ENCODE results near the gene SNCAIP. TPM values are rescaled to one million over a fixed set of nuclear protein-coding genes. Genes with fewer than 3 reads are reported as not detected.

SNCAIP gene
- total and polyA plus RNA-seq, 7 experiments from 2014 or later = 0.17 TPM; not detected in 6

DNA sequence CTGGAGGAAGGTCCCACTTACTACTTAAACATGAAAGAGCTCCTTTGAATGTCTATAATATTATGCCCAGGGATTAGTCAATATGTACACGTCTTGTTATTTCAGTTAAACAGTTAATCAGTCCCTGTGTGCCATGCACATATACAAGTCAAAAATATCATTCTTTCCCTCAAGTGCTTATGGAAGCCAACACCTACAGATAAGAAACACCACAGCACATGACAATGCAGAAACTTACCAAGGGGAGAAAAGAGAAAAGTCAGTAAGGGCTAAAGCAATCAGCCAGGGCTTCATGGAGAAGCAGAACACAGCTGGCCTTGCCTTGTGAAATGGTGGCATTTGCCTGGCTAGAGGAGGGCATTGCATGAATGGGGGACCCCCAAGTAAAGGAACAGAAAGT, 88.3 kb downstream of the SNCAIP start:
- no peaks in the 10 kb centered on the region for H3K4me1 ChIP-seq (ENCODE audit: control insufficient read depth in 2 of 2, insufficient read depth in 2 of 2, low read length in 2 of 2)
- H3K27me3 ChIP-seq (ENCODE audit: control insufficient read depth in 2 of 2, insufficient read depth in 2 of 2, low read length in 2 of 2) = no peaks in the 10 kb centered on the region
- no peaks in the 10 kb centered on the region for H3K36me3 ChIP-seq (ENCODE audit: control insufficient read depth in 2 of 3, insufficient read depth in 3 of 3, low read length in 3 of 3)
- H3K27ac ChIP-seq (ENCODE audit: low read depth, low read length) = no peak overlapping the region
- Mint-ChIP-seq H3K27ac (no peak overlapping the region), H3K36me3 (no peaks in the 10 kb centered on the region), H3K4me1 (no peaks in the 10 kb centered on the region), H3K27me3 (peaks cover 0 to 18% (median 4%) of the 10 kb centered on the region in 5 donors), H3K9me3 (peaks cover 0 to 7% (median 0%) of the 10 kb centered on the region in 11 donors), H3K4me3 (no peak overlapping the region)
- ChIA-PET POLR2A (no interaction called here), CTCF (no interaction called here)
- DNase-seq = no peak
- intact Hi-C loops (cut with micrococcal nuclease) = no loop called here
- no peak overlapping the region for H3K4me3 ChIP-seq (ENCODE audit: low read length)
- no peak for ATAC-seq
- H3K9me3 ChIP-seq (ENCODE audit: control insufficient read depth in 2 of 3, low read length in 3 of 3) = no peaks in the 10 kb centered on the region

DNA sequence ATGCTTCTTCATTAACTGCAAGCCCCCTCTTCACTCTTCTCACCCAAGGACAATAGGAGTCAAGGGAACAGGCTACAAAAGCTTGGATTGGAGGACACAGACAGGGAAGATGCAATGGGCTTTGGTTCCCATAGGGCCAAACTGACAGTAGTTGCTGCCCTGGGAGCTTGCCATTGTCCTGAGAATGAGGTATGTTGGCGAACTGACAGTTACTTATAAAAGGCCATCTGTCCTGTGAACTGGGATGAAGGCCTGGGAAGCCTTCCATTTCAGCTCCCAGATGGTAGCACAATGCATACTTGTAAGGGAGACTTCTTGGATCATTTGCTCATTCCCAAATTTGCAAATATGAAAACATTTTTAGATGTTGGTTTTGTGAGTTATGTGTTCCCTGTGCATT, 88.9 kb downstream of the SNCAIP start:
- ChIA-PET POLR2A (no interaction called here), CTCF (no interaction called here)
- no peaks in the 10 kb centered on the region for H3K9me3 ChIP-seq (ENCODE audit: control insufficient read depth in 2 of 3, low read length in 3 of 3)
- no peaks in the 10 kb centered on the region for H3K36me3 Mint-ChIP-seq
- DNase-seq (no peak), ATAC-seq (no peak)
- peaks cover 0 to 18% (median 3%) of the 10 kb centered on the region in 5 donors for H3K27me3 Mint-ChIP-seq
- intact Hi-C loops (cut with micrococcal nuclease) = no loop called here
- H3K27me3 ChIP-seq (ENCODE audit: control insufficient read depth in 2 of 2, insufficient read depth in 2 of 2, low read length in 2 of 2) = no peaks in the 10 kb centered on the region
- H3K4me1 Mint-ChIP-seq = no peaks in the 10 kb centered on the region
- no peak overlapping the region for H3K27ac ChIP-seq (ENCODE audit: low read depth, low read length)
- no peak overlapping the region for H3K27ac Mint-ChIP-seq
- no peak overlapping the region for H3K4me3 Mint-ChIP-seq
- no peaks in the 10 kb centered on the region for H3K36me3 ChIP-seq (ENCODE audit: control insufficient read depth in 2 of 3, insufficient read depth in 3 of 3, low read length in 3 of 3)
- H3K4me3 ChIP-seq (ENCODE audit: low read length) = no peak overlapping the region
- no peaks in the 10 kb centered on the region for H3K4me1 ChIP-seq (ENCODE audit: control insufficient read depth in 2 of 2, insufficient read depth in 2 of 2, low read length in 2 of 2)
- H3K9me3 Mint-ChIP-seq = peaks cover 0 to 7% (median 0%) of the 10 kb centered on the region in 11 donors

DNA sequence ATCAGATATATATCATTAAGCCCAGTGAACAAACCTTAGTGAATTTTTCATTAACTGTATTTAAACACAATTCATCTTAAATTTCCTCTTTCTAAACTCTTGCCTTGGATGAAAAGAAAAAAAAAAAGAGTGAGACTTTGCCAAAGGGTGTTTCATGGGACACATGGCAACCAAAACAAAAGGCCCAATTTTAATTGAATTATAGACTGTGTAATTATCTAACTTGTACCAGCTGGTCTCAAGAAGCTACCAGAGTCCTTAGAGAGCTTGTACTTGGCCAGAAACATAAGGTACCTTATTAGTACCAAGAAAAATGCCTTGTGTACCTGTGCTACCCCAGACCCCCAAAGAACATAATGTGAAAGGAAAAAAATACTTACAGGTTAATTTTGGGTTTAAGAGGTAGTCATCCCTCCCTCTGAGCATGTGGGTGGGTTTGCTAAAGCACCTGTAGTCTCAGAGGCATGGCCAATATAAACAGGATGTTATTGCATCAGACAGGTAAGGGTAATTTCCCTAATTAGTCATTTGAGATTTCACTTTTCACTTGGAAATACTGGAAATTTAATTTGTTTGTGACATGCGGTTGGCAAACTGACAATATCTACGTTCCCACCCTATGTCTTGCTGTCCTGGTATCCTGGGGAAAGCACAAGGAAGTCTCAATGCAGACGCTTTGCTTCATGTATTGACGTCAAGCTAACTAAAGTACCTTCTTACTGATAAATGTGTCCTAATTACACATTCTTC, 90.1 kb downstream of the SNCAIP start:
- H3K9me3 ChIP-seq (ENCODE audit: control insufficient read depth in 2 of 3, low read length in 3 of 3) = no peaks in the 10 kb centered on the region
- ChIA-PET CTCF (no interaction called here), POLR2A (no interaction called here)
- no peaks in the 10 kb centered on the region for H3K27me3 ChIP-seq (ENCODE audit: control insufficient read depth in 2 of 2, insufficient read depth in 2 of 2, low read length in 2 of 2)
- H3K27me3 Mint-ChIP-seq = peaks cover 0 to 18% (median 3%) of the 10 kb centered on the region in 5 donors
- no peak overlapping the region for H3K4me3 Mint-ChIP-seq
- no peaks in the 10 kb centered on the region for H3K36me3 ChIP-seq (ENCODE audit: control insufficient read depth in 2 of 3, insufficient read depth in 3 of 3, low read length in 3 of 3)
- DNase-seq = no peak
- H3K4me1 Mint-ChIP-seq = no peaks in the 10 kb centered on the region
- no peaks in the 10 kb centered on the region for H3K4me1 ChIP-seq (ENCODE audit: control insufficient read depth in 2 of 2, insufficient read depth in 2 of 2, low read length in 2 of 2)
- no peak overlapping the region for H3K27ac ChIP-seq (ENCODE audit: low read depth, low read length)
- no peak for ATAC-seq
- no peak overlapping the region for H3K27ac Mint-ChIP-seq
- peaks cover 0 to 7% (median 0%) of the 10 kb centered on the region in 11 donors for H3K9me3 Mint-ChIP-seq
- H3K4me3 ChIP-seq (ENCODE audit: low read length) = no peak overlapping the region
- intact Hi-C loops (cut with micrococcal nuclease) = no loop called here
- H3K36me3 Mint-ChIP-seq = no peaks in the 10 kb centered on the region

DNA sequence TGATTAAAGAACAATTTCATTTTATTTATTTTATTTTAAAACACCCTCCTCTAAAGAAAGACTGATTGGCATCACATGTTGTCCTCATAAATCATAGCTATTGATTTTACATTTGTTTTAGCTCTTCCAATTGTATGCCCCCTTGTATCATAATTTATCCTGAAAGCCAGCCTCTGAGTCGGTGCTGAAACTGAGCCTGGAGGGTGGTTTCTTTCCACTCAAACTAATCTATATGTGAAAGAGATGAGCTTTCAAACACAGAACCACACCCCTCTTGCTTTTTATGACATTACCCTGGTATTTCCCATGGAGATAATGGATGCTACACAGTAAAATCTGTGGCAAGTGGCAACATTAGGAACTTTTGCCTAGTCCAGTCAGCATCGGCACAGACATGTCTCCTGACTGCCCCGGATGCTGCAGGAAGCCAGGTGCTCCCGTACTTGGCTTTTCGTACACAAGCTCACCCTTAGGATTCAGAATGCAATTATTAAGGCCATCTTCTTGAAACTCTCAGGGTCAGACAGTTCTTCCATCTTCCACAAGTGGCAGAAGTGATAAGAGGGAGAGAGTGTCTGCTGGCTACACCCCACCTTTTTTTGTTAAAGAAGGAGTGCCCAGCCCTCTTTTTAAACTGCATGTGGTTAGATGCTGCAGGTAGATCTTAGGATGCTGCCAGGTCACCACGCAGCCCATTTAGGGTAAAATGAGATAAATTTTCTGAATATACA, 91.1 kb downstream of the SNCAIP start:
- H3K9me3 Mint-ChIP-seq = peaks cover 0 to 7% (median 0%) of the 10 kb centered on the region in 11 donors
- Histone ChIP-seq H3K4me3 (ENCODE audit: low read length) (no peak overlapping the region), H3K27ac (ENCODE audit: low read depth, low read length) (no peak overlapping the region), H3K36me3 (ENCODE audit: control insufficient read depth in 2 of 3, insufficient read depth in 3 of 3, low read length in 3 of 3) (no peaks in the 10 kb centered on the region), H3K27me3 (ENCODE audit: control insufficient read depth in 2 of 2, insufficient read depth in 2 of 2, low read length in 2 of 2) (no peaks in the 10 kb centered on the region), H3K4me1 (ENCODE audit: control insufficient read depth in 2 of 2, insufficient read depth in 2 of 2, low read length in 2 of 2) (no peaks in the 10 kb centered on the region), H3K9me3 (ENCODE audit: control insufficient read depth in 2 of 3, low read length in 3 of 3) (no peaks in the 10 kb centered on the region)
- H3K36me3 Mint-ChIP-seq = no peaks in the 10 kb centered on the region
- H3K4me3 Mint-ChIP-seq = no peak overlapping the region
- DNase-seq (no peak), ATAC-seq (no peak)
- H3K27ac Mint-ChIP-seq = no peak overlapping the region
- POLR2A ChIA-PET = no interaction called here
- H3K4me1 Mint-ChIP-seq = no peaks in the 10 kb centered on the region
- H3K27me3 Mint-ChIP-seq = peaks cover 0 to 14% (median 3%) of the 10 kb centered on the region in 5 donors
- CTCF ChIA-PET = no interaction called here
- intact Hi-C loops (cut with micrococcal nuclease) = no loop called here

DNA sequence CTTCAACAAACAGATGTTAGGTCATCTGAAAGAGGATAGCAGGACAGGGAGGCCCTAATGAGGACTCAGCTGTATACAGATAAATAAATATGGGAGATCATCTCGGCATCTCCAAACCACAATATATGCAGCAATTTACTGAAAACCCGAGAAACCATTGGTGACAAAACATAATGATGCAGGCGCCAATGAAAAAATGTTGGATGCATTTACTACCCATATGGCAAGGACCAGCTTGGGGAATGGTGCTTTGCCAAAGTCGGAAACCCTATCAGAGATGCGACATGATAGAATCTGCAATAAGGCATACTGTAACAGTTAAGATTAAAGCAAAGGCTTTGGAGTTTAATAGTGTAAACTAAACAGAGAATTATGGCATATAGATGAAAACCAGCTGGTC, 92.0 kb downstream of the SNCAIP start:
- CTCF ChIA-PET = no interaction called here
- Histone ChIP-seq H3K36me3 (ENCODE audit: control insufficient read depth in 2 of 3, insufficient read depth in 3 of 3, low read length in 3 of 3) (no peaks in the 10 kb centered on the region), H3K4me3 (ENCODE audit: low read length) (no peak overlapping the region), H3K27ac (ENCODE audit: low read depth, low read length) (no peak overlapping the region), H3K4me1 (ENCODE audit: control insufficient read depth in 2 of 2, insufficient read depth in 2 of 2, low read length in 2 of 2) (no peaks in the 10 kb centered on the region), H3K9me3 (ENCODE audit: control insufficient read depth in 2 of 3, low read length in 3 of 3) (no peaks in the 10 kb centered on the region), H3K27me3 (ENCODE audit: control insufficient read depth in 2 of 2, insufficient read depth in 2 of 2, low read length in 2 of 2) (no peaks in the 10 kb centered on the region)
- H3K36me3 Mint-ChIP-seq = no peaks in the 10 kb centered on the region
- H3K4me3 Mint-ChIP-seq = no peak overlapping the region
- intact Hi-C loops (cut with micrococcal nuclease) = no loop called here
- POLR2A ChIA-PET = no interaction called here
- H3K27ac Mint-ChIP-seq = no peak overlapping the region
- no peak for ATAC-seq
- H3K9me3 Mint-ChIP-seq = peaks cover 0 to 7% (median 0%) of the 10 kb centered on the region in 11 donors
- peaks cover 0 to 12% (median 3%) of the 10 kb centered on the region in 5 donors for H3K27me3 Mint-ChIP-seq
- DNase-seq = no peak
- H3K4me1 Mint-ChIP-seq = no peaks in the 10 kb centered on the region

DNA sequence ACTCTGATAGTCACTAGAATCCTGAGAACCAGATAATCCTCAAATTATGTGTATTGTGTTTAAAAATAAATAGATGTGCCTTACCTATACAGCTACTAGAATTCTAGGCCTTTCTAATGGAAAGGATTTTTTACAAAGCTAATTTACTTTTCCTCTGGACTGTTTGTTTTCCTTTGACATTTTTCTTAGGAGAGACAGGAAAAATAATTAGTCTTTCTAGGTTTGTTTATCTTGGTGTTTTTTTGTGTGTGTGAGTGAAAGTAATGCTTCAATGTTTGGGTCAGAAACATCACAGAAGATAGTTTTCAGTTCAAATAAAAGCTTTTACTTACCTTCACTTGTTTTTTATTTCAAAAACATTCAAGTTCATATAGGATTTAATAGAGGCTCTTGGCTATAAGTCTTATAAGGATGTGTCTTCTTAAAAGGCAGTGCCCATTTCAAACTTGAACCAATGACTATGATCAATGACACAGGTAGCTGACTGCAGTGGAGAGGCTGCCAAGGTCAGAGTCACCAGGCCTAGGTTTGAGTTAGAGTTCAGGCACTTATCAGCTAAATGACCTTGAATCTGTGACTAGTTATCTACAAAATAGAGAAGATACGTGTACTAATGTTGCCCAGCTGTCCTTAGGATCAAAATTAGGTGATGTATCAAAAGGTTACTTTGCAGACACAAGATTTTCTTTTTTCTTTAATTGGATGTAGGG, 92.8 kb downstream of the SNCAIP start:
- DNase-seq (no peak), ATAC-seq (no peak)
- Histone ChIP-seq H3K27me3 (ENCODE audit: control insufficient read depth in 2 of 2, insufficient read depth in 2 of 2, low read length in 2 of 2) (no peaks in the 10 kb centered on the region), H3K4me3 (ENCODE audit: low read length) (no peak overlapping the region), H3K9me3 (ENCODE audit: control insufficient read depth in 2 of 3, low read length in 3 of 3) (no peaks in the 10 kb centered on the region), H3K27ac (ENCODE audit: low read depth, low read length) (no peak overlapping the region), H3K36me3 (ENCODE audit: control insufficient read depth in 2 of 3, insufficient read depth in 3 of 3, low read length in 3 of 3) (no peaks in the 10 kb centered on the region), H3K4me1 (ENCODE audit: control insufficient read depth in 2 of 2, insufficient read depth in 2 of 2, low read length in 2 of 2) (no peaks in the 10 kb centered on the region)
- Mint-ChIP-seq H3K9me3 (peaks cover 0 to 7% (median 0%) of the 10 kb centered on the region in 11 donors), H3K36me3 (no peaks in the 10 kb centered on the region), H3K4me1 (no peaks in the 10 kb centered on the region), H3K27me3 (peaks cover 0 to 12% (median 3%) of the 10 kb centered on the region in 5 donors), H3K4me3 (no peak overlapping the region), H3K27ac (no peak overlapping the region)
- intact Hi-C loops (cut with micrococcal nuclease) = no loop called here
- CTCF ChIA-PET = no interaction called here
- POLR2A ChIA-PET = no interaction called here

Data from naive thymus-derived CD4-positive, alpha-beta T cell (primary cell).